HepG2 (cell line): ENCODE results near the gene PLPPR4. TPM values are rescaled to one million over a fixed set of nuclear protein-coding genes. Genes with fewer than 3 reads are reported as not detected.
A peak's percentile ranks its signal among the peaks of the same experiment; 100 is the strongest.

Experiments used
- ATAC-seq: fragments of 200-7000 bp; cut with Tn5 transposase; 3 replicates; pipeline ENCODE4 v1.9.1; 2020; ENCODE audit warnings: mild to moderate bottlenecking, moderate library complexity
- BruUV-seq: library from RNA; stranded (reverse); fragments of 400-500 nt; replicated peaks from 2 replicates; lab custom pipeline; 2021; lab: Mats Ljungman, UMichigan
- CTCF ChIA-PET: fragments of 300-600 bp; formaldehyde crosslinking; extraction: SDS; loops from one replicate; lab custom pipeline; 2021; ENCODE audit warnings: low total read pairs, inconsistent platforms, low intra/inter-chr PET ratio; lab: Yijun Ruan, JAX
- POLR2A ChIA-PET: fragments of 350-600 bp; sonication (Branson Sonifier 250); formaldehyde crosslinking; loops from one replicate; lab custom pipeline; 2020; ENCODE audit warnings: antibody characterized with exemption, inconsistent platforms; lab: Yijun Ruan, JAX
- DNase-seq: peaks from one replicate; pipeline ENCODE4 v3.0.0-alpha.2; 2015; ENCODE audit warnings: low spot score
- FAIRE-seq: peaks from 3 replicates; lab custom pipeline; 2011; peaks lifted over from hg19 to GRCh38; lab: Jason Lieb, UNC
- H2AFZ ChIP-seq: one replicate; pipeline ENCODE4 v1.6.1; 2011; ENCODE audit warnings: low read length, inconsistent platforms
- H3K27ac ChIP-seq: fragments of 300-600 bp; 3 replicates; pipeline ENCODE4 v1.8.0; 2011; ENCODE audit warnings: mixed run types, mild to moderate bottlenecking, mixed read lengths, low read length, inconsistent platforms; ENCODE audit not compliant: insufficient read depth; ENCODE audit errors: extremely low read length
- H3K27me3 ChIP-seq, 2 experiments: fragments of 200-600 bp in 1 of 2; 2 replicates in 1 of 2; 3 replicates in 1 of 2; pipeline versions ENCODE4 v1.6.0 to v1.8.0; 2011; ENCODE audit warnings: low read length in 2 of 2, mild to moderate bottlenecking in 2 of 2, moderate library complexity in 2 of 2, inconsistent platforms in 1 of 2; ENCODE audit not compliant: insufficient read depth in 2 of 2, control insufficient read depth in 1 of 2
- H3K36me3 ChIP-seq, 2 experiments: fragments of 200-600 bp in 1 of 2; replicated peaks in 1 of 2; 2 replicates in 1 of 2; 3 replicates in 1 of 2; pipeline versions ENCODE4 v1.5.1 to v1.8.0; 2011; ENCODE audit warnings: low read length in 2 of 2, inconsistent platforms in 1 of 2; ENCODE audit not compliant: insufficient read depth in 2 of 2, control insufficient read depth in 1 of 2
- H3K4me1 ChIP-seq: 2 replicates; pipeline ENCODE4 v1.5.1; 2012; ENCODE audit warnings: low read length, inconsistent platforms; ENCODE audit not compliant: insufficient read depth
- H3K4me2 ChIP-seq: 2 replicates; pipeline ENCODE4 v1.6.0; 2011; ENCODE audit warnings: low read depth, low read length, inconsistent platforms
- H3K4me3 ChIP-seq, 3 experiments: fragments of 200-600 bp in 1 of 3; sonication (generic), shearing (Covaris generic) in 1 of 3; replicated peaks in 1 of 3; 2 replicates each; pipeline ENCODE4 v1.5.1; 2011 to 2016; ENCODE audit warnings: low read length in 3 of 3, inconsistent platforms in 2 of 3, low read depth in 2 of 3, mild to moderate bottlenecking in 2 of 3, control low read depth in 1 of 3, mixed read lengths in 1 of 3; ENCODE audit not compliant: insufficient read depth in 1 of 3
- H3K79me2 ChIP-seq: one replicate; pipeline ENCODE4 v1.6.1; 2011; ENCODE audit warnings: low read length, inconsistent platforms; ENCODE audit not compliant: insufficient read depth
- H3K9ac ChIP-seq: 2 replicates; pipeline ENCODE4 v1.6.0; 2011; ENCODE audit warnings: mild to moderate bottlenecking, low read depth, low read length, inconsistent platforms; ENCODE audit not compliant: insufficient read depth
- H3K9me3 ChIP-seq: 2 replicates; pipeline ENCODE4 v1.5.1; 2012; ENCODE audit warnings: mild to moderate bottlenecking, low read length
- H4K20me1 ChIP-seq: 2 replicates; pipeline ENCODE4 v1.6.0; 2011; ENCODE audit warnings: inconsistent platforms, mild to moderate bottlenecking, low read length, moderate library complexity; ENCODE audit not compliant: insufficient read depth
- POGZ ChIP-seq: sonication (generic); formaldehyde crosslinking; IDR thresholded peaks from 2 replicates; pipeline ENCODE4 v1.4.0; 2020; ENCODE audit warnings: mild to moderate bottlenecking, missing genetic modification reagents
- TARDBP ChIP-seq: sonication (generic); formaldehyde crosslinking; IDR thresholded peaks from 2 replicates; pipeline ENCODE4 v1.8.0; 2022; ENCODE audit warnings: mild to moderate bottlenecking, missing genetic modification reagents
- WGBS: methylation state at CpG from one replicate; pipeline ENCODE4 v1.1.6; 2017; ENCODE audit warnings: low lambda C conversion rate; 5-methylcytosine and 5-hydroxymethylcytosine counted together
- in situ Hi-C: cut with HindIII; loops from 2 replicates; pipeline ENCODE4 v1.10.0; 2017; ENCODE audit warnings: low pct_unique_long_range_greater_than_20kb; ENCODE audit not compliant: extremely low pct_ligation_motif_present
- intact Hi-C: fragments of 100-400 bp; cut with micrococcal nuclease; formaldehyde crosslinking; loops from one replicate; pipeline ENCODE4 v1.10.0; 2022; ENCODE audit not compliant: unreplicated experiment
- polyA plus RNA-seq, 8 experiments: library from polyadenylated mRNA; depleted of rRNA in 3 of 8; stranded (reverse) in 7 of 8; unstranded in 1 of 8; fragments of >200 nt; fragmentation: Illumina TruSeq in 4 of 8; extraction: Trizol in 4 of 8; gene quantifications; 2 replicates each; pipeline versions ENCODE4 v1.2.1 to v1.2.3, GENCODE V29; 2011 to 2016; ENCODE audit warnings: low read depth in 4 of 8, missing spikeins in 1 of 8, mixed read lengths in 1 of 8; ENCODE audit not compliant: insufficient read depth in 1 of 8
- total RNA-seq, 5 experiments: library from RNA; depleted of rRNA; stranded (reverse); fragments of >200 nt; fragmentation: Illumina TruSeq; extraction: Trizol; gene quantifications; 2 replicates each; pipeline ENCODE4 v1.2.3, GENCODE V29; 2016; ENCODE audit warnings: low read depth in 1 of 5
- TF ChIP-seq, protein P1 (sequence below): sonication (generic); formaldehyde crosslinking; IDR thresholded peaks from 2 replicates; pipeline ENCODE4 v1.4.0; 2020; ENCODE audit warnings: mild to moderate bottlenecking, missing genetic modification reagents

The PLPPR4 gene
- total and polyA plus RNA-seq, 2 of the 13 experiments (the other 11 are each of a cell fraction or from before 2014, with no cell fraction given) = not detected

DNA sequence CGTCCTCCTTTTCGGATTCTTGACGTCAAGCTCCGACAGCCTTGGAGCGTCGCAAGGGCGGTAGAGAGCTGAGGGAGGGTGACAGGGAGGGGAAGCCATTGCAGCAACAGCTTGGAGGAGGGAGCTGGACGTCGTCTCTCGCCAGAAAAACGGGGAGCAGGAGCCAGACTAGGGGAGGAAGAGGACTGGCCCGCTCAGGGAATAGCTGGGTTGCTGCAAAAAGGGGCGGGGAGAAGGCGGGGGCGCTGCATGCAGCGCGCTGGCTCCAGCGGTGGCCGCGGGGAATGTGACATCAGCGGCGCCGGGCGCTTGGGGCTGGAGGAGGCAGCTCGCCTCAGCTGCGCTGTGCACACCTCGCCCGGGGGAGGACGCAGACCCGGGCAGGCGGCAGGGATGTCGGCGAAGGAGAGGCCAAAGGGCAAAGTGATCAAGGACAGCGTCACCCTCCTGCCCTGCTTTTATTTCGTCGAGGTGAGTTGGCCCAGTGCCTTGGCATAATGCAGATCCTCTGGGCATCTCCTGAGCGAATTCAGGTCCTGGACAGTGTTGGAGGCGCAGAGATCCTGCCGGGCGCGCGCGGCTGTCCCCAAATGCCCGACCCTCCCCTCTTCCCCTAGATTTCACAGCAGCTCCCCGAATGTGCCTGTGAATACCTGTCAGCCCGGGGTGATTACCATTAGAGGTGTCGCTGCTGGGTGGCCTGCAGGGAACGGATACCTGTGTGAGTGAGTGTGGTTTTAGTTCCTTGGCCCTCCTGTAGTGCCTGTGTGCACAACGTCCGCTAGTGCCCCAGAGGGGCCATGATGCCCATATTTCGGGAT, at the start of gene PLPPR4 (continued):
- TF ChIP-seq, protein P1, sequence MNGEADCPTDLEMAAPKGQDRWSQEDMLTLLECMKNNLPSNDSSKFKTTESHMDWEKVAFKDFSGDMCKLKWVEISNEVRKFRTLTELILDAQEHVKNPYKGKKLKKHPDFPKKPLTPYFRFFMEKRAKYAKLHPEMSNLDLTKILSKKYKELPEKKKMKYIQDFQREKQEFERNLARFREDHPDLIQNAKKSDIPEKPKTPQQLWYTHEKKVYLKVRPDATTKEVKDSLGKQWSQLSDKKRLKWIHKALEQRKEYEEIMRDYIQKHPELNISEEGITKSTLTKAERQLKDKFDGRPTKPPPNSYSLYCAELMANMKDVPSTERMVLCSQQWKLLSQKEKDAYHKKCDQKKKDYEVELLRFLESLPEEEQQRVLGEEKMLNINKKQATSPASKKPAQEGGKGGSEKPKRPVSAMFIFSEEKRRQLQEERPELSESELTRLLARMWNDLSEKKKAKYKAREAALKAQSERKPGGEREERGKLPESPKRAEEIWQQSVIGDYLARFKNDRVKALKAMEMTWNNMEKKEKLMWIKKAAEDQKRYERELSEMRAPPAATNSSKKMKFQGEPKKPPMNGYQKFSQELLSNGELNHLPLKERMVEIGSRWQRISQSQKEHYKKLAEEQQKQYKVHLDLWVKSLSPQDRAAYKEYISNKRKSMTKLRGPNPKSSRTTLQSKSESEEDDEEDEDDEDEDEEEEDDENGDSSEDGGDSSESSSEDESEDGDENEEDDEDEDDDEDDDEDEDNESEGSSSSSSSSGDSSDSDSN (CRISPR knock-in tag) = peak; percentile 19; the same call in 1 of the 2 replicates
- TF ChIP-seq POGZ = 0 out of 2 replicates have a peak, but pooled peaks have one; percentile 22
- TF ChIP-seq, all 625 proteins: peak for 10

DNA sequence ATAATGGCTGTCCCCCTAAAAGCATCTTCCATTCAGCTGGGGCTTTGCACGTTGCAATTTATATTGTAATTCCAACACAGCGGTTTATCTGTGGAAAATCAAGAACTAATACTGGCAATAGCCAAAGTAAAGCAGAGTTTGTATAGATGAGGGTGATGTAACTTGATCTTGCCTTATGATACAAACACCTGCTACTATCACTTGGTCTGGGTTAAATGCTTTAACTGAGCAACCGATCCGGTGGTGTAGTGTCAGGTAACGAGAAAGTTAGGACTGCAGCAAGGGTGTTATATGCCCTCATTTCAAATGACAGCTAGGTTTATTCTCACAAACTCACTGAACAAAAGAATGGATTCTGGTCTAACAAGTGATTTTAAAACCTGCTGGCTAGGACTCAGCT, 47.3 kb upstream of the PLPPR4 start:
- FAIRE-seq = no peak
- POLR2A ChIA-PET = no interaction called here
- no peak for TF ChIP-seq TARDBP

More for the DNA sequence above, 47.3 kb upstream of the PLPPR4 start:
- no peaks in the 10 kb centered on the region for H4K20me1 ChIP-seq
- H3K27ac ChIP-seq = no peak overlapping the region
- CTCF ChIA-PET = no interaction called here
- H3K9ac ChIP-seq = no peak overlapping the region
- no peaks in the 10 kb centered on the region for H3K27me3 ChIP-seq
- no peaks in the 10 kb centered on the region for H3K9me3 ChIP-seq
- DNase-seq (no peak), ATAC-seq (no peak)
- H3K36me3 ChIP-seq = no peaks in the 10 kb centered on the region
- no peaks in the 10 kb centered on the region for H3K79me2 ChIP-seq
- in situ Hi-C loops = no loop called here
- no TSS peak for BruUV-seq
- H3K4me2 ChIP-seq = no peak overlapping the region
- H2AFZ ChIP-seq = no peak overlapping the region
- intact Hi-C loops = no loop called here
- 17% methylated on average over 5 of the region's 5 CpGs for whole genome bisulfite sequencing
- H3K4me3 ChIP-seq = no peak overlapping the region
- H3K4me1 ChIP-seq = no peaks in the 10 kb centered on the region
